Lower leg skin (tissue), 3 donors: ENCODE data around the gene POLG2.

Experiments
- CTCF ChIP-seq, 3 donors: fragments of 450-650 bp; IDR thresholded peaks; one replicate each; pipeline ENCODE4 v1.5.1; 2016; ENCODE audit warnings: antibody characterized with exemption in 3 of 3, mild to moderate bottlenecking in 3 of 3, moderate library complexity in 2 of 3
- POLR2A ChIP-seq, 2 donors: fragments of 450-650 bp; IDR thresholded peaks; one replicate each; pipeline ENCODE4 v1.6.1; 2016 to 2017; ENCODE audit warnings: antibody characterized with exemption in 2 of 2, mild to moderate bottlenecking in 1 of 2, moderate library complexity in 1 of 2

- TF ChIP-seq CTCF (IDR thresholded peaks at IDR 0.05) (no peak), POLR2A (IDR thresholded peaks at IDR 0.05) (no peak)
These were observed 36.9 kb upstream of the POLG2 start for GRCh38 chr17:64533784-64534183.
